GM23338 (cell line): Measurements from ENCODE around the gene ZBED3. TPM values are rescaled to one million over a fixed set of nuclear protein-coding genes. Genes with fewer than 3 reads are reported as not detected.

Source experiments
- ATAC-seq: fragments of 200-7000 bp; cut with Tn5 transposase; 3 replicates; pipeline ENCODE4 v1.9.1; 2020
- DNase-seq: peaks from one replicate; pipeline ENCODE4 v3.0.0-alpha.2; 2015; ENCODE audit warnings: low spot score
- H2AFZ ChIP-seq: fragments of 200-600 bp; sonication (generic); 2 replicates; pipeline ENCODE4 v1.8.0; 2016; ENCODE audit warnings: antibody characterized with exemption, mild to moderate bottlenecking, moderate library complexity
- H3F3A ChIP-seq: fragments of 200-600 bp; sonication (generic); replicated peaks from 2 replicates; pipeline ENCODE4 v1.8.0; 2017; ENCODE audit warnings: antibody characterized with exemption, mixed run types, low read depth
- H3K27ac ChIP-seq: fragments of 200-600 bp; sonication (generic); 2 replicates; pipeline ENCODE4 v1.6.1; 2016; ENCODE audit warnings: low read depth
- H3K27me3 ChIP-seq: fragments of 200-600 bp; sonication (generic); 2 replicates; pipeline ENCODE4 v1.8.0; 2016; ENCODE audit warnings: mild to moderate bottlenecking, mixed run types, moderate library complexity; ENCODE audit not compliant: insufficient read depth
- H3K36me3 ChIP-seq: fragments of 200-600 bp; sonication (generic); 2 replicates; pipeline ENCODE4 v1.8.0; 2016; ENCODE audit warnings: mild to moderate bottlenecking; ENCODE audit not compliant: insufficient read depth
- H3K4me1 ChIP-seq: fragments of 200-600 bp; sonication (generic); 2 replicates; pipeline ENCODE4 v1.8.0; 2016; ENCODE audit warnings: mild to moderate bottlenecking, moderate library complexity; ENCODE audit not compliant: insufficient read depth
- H3K4me2 ChIP-seq: fragments of 200-600 bp; sonication (generic); 2 replicates; pipeline ENCODE4 v1.7.1; 2017; ENCODE audit warnings: mixed run types
- H3K4me3 ChIP-seq: fragments of 200-600 bp; sonication (generic); 2 replicates; pipeline ENCODE4 v1.6.1; 2016; ENCODE audit warnings: mixed run types
- H3K79me2 ChIP-seq: fragments of 200-600 bp; sonication (generic); replicated peaks from 2 replicates; pipeline ENCODE4 v1.8.0; 2017; ENCODE audit warnings: mild to moderate bottlenecking; ENCODE audit not compliant: insufficient read depth
- H3K9me2 ChIP-seq: fragments of 200-600 bp; sonication (generic); 2 replicates; pipeline ENCODE4 v1.8.0; 2017; ENCODE audit not compliant: insufficient read depth
- H4K20me1 ChIP-seq: fragments of 200-600 bp; sonication (generic); replicated peaks from 2 replicates; pipeline ENCODE4 v1.8.0; 2017; ENCODE audit warnings: mild to moderate bottlenecking; ENCODE audit not compliant: insufficient read depth
- H3K27ac Mint-ChIP-seq: 2 replicates; pipeline ENCODE4 v1.8.0; 2020; ENCODE audit warnings: inconsistent platforms, mild to moderate bottlenecking, moderate library complexity, mixed read lengths
- H3K27me3 Mint-ChIP-seq: 3 replicates; pipeline ENCODE4 v1.8.0; 2022; ENCODE audit warnings: low read depth, mild to moderate bottlenecking, moderate library complexity, mixed read lengths, inconsistent platforms; ENCODE audit not compliant: insufficient read depth, poor library complexity
- H3K36me3 Mint-ChIP-seq: 3 replicates; pipeline ENCODE4 v1.8.0; 2021; ENCODE audit warnings: low read depth, mild to moderate bottlenecking, inconsistent platforms, moderate library complexity, mixed read lengths
- H3K4me1 Mint-ChIP-seq: 3 replicates; pipeline ENCODE4 v1.8.0; 2020; ENCODE audit warnings: mild to moderate bottlenecking, inconsistent platforms, mixed read lengths
- H3K4me3 Mint-ChIP-seq: 3 replicates; pipeline ENCODE4 v1.8.0; 2021; ENCODE audit warnings: moderate library complexity, mild to moderate bottlenecking, inconsistent platforms, mixed read lengths
- H3K9me3 Mint-ChIP-seq: 3 replicates; pipeline ENCODE4 v1.8.0; 2020; ENCODE audit warnings: moderate library complexity, mild to moderate bottlenecking, inconsistent platforms, mixed read lengths
- CREB1 ChIP-seq: fragments of 250-450 bp; sonication (Bioruptor Pico); IDR thresholded peaks from 2 replicates; pipeline ENCODE4 v1.5.0; 2020; ENCODE audit warnings: low read depth, mild to moderate bottlenecking, moderate library complexity
- EZH2 ChIP-seq: fragments of 200-600 bp; sonication (generic); IDR thresholded peaks from one replicate; pipeline ENCODE4 v1.8.0; 2017; ENCODE audit warnings: antibody characterized with exemption, mild to moderate bottlenecking, low read depth; ENCODE audit not compliant: unreplicated experiment
- EZH2phosphoT487 ChIP-seq: fragments of 200-600 bp; sonication (generic); IDR thresholded peaks from one replicate; pipeline ENCODE4 v1.8.1; 2018; ENCODE audit warnings: antibody characterized with exemption; ENCODE audit not compliant: unreplicated experiment
- JUNB ChIP-seq: IDR thresholded peaks from one replicate; pipeline ENCODE4 v1.6.1; 2016; ENCODE audit warnings: antibody characterized with exemption; ENCODE audit not compliant: unreplicated experiment
- NANOG ChIP-seq: IDR thresholded peaks from 2 replicates; pipeline ENCODE4 v1.6.1; 2016; ENCODE audit warnings: antibody characterized with exemption, borderline replicate concordance
- POLR2AphosphoS5 ChIP-seq: IDR thresholded peaks from 2 replicates; pipeline ENCODE4 v1.6.1; 2016; ENCODE audit warnings: antibody characterized with exemption, low read depth
- STAT1 ChIP-seq: IDR thresholded peaks from one replicate; pipeline ENCODE4 v1.6.1; 2016; ENCODE audit warnings: antibody characterized with exemption; ENCODE audit not compliant: unreplicated experiment
- ZNF114 ChIP-seq: fragments of 250-450 bp; sonication (Bioruptor Pico); IDR thresholded peaks from 2 replicates; pipeline ENCODE4 v1.5.0; 2020; ENCODE audit warnings: mild to moderate bottlenecking, moderate library complexity
- ZNF331 ChIP-seq: fragments of 250-450 bp; sonication (Bioruptor Pico); IDR thresholded peaks from 2 replicates; pipeline ENCODE4 v1.5.0; 2020; ENCODE audit warnings: low read depth, mild to moderate bottlenecking, moderate library complexity
- ZNF462 ChIP-seq: fragments of 250-450 bp; sonication (Bioruptor Pico); IDR thresholded peaks from 2 replicates; pipeline ENCODE4 v1.5.0; 2020; ENCODE audit warnings: mild to moderate bottlenecking, moderate library complexity
- polyA plus RNA-seq: library from polyadenylated mRNA; unstranded; fragments of >200 nt; fragmentation: Nextera tagmentation; extraction: Ambion mirVana; gene quantifications from 2 replicates; pipeline ENCODE4 v1.2.1, GENCODE V29; 2016
- total RNA-seq: library from RNA; depleted of rRNA; stranded (reverse); fragments of >200 nt; shearing (Covaris generic); gene quantifications from 2 replicates; pipeline ENCODE4 v1.2.3, GENCODE V29; 2014
- TF ChIP-seq, protein P1 (sequence below), 2 experiments: fragments of 200-600 bp in 1 of 2; sonication (generic) in 1 of 2; conservative IDR thresholded peaks; 2 replicates each; pipeline versions ENCODE4 v1.5.1 to v1.6.1; 2016 to 2017; ENCODE audit warnings: antibody characterized with exemption in 2 of 2, low read depth in 2 of 2, mild to moderate bottlenecking in 2 of 2, moderate library complexity in 1 of 2
- TF ChIP-seq, protein P2 (sequence below): IDR thresholded peaks from 2 replicates; pipeline ENCODE4 v1.6.1; 2016; ENCODE audit warnings: antibody characterized with exemption
- TF ChIP-seq, protein P3 (sequence below): IDR thresholded peaks from one replicate; pipeline ENCODE4 v1.6.1; 2018; ENCODE audit warnings: antibody characterized with exemption; ENCODE audit not compliant: unreplicated experiment

The ZBED3 gene
- total and polyA plus RNA-seq, 2 experiments from 2014 or later: 4.2 to 9.3 TPM

- Histone ChIP-seq H2AFZ (no peak overlapping the region), H3F3A (no peaks in the 10 kb centered on the region), H3K4me2 (no peak overlapping the region), H3K27ac (no peak overlapping the region), H4K20me1 (no peaks in the 10 kb centered on the region; the same call in 1 of the 2 replicates), H3K9me2 (no peaks in the 10 kb centered on the region), H3K27me3 (no peaks in the 10 kb centered on the region), H3K36me3 (peaks cover 14% of the 10 kb centered on the region; the same call in 1 of the 2 replicates), H3K79me2 (no peaks in the 10 kb centered on the region), H3K4me3 (no peak overlapping the region), H3K4me1 (peaks cover 6% of the 10 kb centered on the region; the same call in 1 of the 2 replicates)
- H3K36me3 Mint-ChIP-seq: peaks cover 25% of the 10 kb centered on the region; the same call in 2 of the 3 replicates
- H3K4me3 Mint-ChIP-seq: no peak overlapping the region
- H3K9me3 Mint-ChIP-seq: no peaks in the 10 kb centered on the region
- H3K4me1 Mint-ChIP-seq: peaks cover 6% of the 10 kb centered on the region; the same call in 1 of the 3 replicates
- no peak for TF ChIP-seq JUNB
- TF ChIP-seq ZNF114 (CRISPR knock-in tag): no peak
- TF ChIP-seq ZNF462 (CRISPR knock-in tag): no peak
- no peak for TF ChIP-seq EZH2phosphoT487
- TF ChIP-seq POLR2AphosphoS5: no peak
- TF ChIP-seq, protein P1, sequence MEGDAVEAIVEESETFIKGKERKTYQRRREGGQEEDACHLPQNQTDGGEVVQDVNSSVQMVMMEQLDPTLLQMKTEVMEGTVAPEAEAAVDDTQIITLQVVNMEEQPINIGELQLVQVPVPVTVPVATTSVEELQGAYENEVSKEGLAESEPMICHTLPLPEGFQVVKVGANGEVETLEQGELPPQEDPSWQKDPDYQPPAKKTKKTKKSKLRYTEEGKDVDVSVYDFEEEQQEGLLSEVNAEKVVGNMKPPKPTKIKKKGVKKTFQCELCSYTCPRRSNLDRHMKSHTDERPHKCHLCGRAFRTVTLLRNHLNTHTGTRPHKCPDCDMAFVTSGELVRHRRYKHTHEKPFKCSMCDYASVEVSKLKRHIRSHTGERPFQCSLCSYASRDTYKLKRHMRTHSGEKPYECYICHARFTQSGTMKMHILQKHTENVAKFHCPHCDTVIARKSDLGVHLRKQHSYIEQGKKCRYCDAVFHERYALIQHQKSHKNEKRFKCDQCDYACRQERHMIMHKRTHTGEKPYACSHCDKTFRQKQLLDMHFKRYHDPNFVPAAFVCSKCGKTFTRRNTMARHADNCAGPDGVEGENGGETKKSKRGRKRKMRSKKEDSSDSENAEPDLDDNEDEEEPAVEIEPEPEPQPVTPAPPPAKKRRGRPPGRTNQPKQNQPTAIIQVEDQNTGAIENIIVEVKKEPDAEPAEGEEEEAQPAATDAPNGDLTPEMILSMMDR (conservative IDR thresholded peaks at IDR 0.05; ENCODE audit: low read depth in 2 of 2): no peak
- TF ChIP-seq STAT1: no peak
- no peak for TF ChIP-seq CREB1 (CRISPR knock-in tag)
- no peak for TF ChIP-seq EZH2
- TF ChIP-seq, protein P2, sequence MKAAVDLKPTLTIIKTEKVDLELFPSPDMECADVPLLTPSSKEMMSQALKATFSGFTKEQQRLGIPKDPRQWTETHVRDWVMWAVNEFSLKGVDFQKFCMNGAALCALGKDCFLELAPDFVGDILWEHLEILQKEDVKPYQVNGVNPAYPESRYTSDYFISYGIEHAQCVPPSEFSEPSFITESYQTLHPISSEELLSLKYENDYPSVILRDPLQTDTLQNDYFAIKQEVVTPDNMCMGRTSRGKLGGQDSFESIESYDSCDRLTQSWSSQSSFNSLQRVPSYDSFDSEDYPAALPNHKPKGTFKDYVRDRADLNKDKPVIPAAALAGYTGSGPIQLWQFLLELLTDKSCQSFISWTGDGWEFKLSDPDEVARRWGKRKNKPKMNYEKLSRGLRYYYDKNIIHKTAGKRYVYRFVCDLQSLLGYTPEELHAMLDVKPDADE: no peak
- TF ChIP-seq, protein P3, sequence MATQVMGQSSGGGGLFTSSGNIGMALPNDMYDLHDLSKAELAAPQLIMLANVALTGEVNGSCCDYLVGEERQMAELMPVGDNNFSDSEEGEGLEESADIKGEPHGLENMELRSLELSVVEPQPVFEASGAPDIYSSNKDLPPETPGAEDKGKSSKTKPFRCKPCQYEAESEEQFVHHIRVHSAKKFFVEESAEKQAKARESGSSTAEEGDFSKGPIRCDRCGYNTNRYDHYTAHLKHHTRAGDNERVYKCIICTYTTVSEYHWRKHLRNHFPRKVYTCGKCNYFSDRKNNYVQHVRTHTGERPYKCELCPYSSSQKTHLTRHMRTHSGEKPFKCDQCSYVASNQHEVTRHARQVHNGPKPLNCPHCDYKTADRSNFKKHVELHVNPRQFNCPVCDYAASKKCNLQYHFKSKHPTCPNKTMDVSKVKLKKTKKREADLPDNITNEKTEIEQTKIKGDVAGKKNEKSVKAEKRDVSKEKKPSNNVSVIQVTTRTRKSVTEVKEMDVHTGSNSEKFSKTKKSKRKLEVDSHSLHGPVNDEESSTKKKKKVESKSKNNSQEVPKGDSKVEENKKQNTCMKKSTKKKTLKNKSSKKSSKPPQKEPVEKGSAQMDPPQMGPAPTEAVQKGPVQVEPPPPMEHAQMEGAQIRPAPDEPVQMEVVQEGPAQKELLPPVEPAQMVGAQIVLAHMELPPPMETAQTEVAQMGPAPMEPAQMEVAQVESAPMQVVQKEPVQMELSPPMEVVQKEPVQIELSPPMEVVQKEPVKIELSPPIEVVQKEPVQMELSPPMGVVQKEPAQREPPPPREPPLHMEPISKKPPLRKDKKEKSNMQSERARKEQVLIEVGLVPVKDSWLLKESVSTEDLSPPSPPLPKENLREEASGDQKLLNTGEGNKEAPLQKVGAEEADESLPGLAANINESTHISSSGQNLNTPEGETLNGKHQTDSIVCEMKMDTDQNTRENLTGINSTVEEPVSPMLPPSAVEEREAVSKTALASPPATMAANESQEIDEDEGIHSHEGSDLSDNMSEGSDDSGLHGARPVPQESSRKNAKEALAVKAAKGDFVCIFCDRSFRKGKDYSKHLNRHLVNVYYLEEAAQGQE: no peak
- no peak for TF ChIP-seq NANOG
- no peak for TF ChIP-seq ZNF331 (CRISPR knock-in tag)
- no peak for ATAC-seq
- H3K27ac Mint-ChIP-seq: no peak overlapping the region
- H3K27me3 Mint-ChIP-seq: peaks cover 3% of the 10 kb centered on the region
- no peak for DNase-seq
Observed at GRCh38 chr5:77065256-77065655, 21.8 kb downstream of the ZBED3 start.
